NCI-H1105 (cell line): ENCODE results near the gene PTPRG.
"Not testable (repeated sequence)": the region's sequence is repeated elsewhere in the genome, so short reads cannot be mapped to it uniquely, and the experiment has no call there.

ENCODE experiments used
- DNase-seq: peaks from one replicate; lab custom pipeline; 2025; lab: John Stamatoyannopoulos, UW

The PTPRG gene

DNA sequence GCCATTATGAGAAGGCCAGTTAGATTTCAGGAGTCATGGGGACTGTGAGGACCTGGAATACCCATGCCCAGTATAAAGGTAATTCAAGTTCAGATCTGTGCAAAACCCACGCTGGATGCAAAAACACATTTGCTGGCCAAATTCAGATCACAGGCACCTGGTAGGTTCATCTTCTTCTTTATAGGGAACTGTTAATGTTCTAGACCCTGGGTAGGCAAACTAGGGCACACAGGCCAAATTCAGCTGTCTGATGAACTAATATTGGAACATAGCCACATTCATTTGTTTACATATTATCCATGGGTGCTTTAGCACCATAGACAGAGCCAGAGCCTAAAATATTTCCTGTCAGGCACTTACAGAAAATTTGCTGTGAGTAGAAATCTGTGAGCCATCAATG is 241.4 kb downstream of the PTPRG start:
- peak; percentile 9 for DNase-seq

DNA sequence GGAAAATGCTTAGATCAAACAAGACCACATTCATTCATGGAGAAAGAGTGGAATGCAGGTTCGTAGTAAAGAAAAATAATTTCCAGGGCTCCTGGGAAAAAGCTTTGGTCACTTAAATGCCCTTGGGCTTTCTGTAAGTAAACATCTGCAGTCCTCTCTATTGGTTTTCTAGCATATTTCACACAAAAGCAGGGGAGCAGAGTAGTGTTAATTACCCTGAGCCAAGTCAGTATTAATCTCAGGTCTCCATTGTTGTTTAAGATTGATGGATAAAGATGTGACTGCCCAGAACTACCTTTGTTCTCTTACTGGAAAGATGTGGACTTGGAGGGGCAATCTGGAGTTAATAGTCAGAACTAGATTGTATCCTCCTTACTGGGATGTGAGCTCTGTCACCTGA is 242.6 kb downstream of the PTPRG start:
- DNase-seq: no peak

DNA sequence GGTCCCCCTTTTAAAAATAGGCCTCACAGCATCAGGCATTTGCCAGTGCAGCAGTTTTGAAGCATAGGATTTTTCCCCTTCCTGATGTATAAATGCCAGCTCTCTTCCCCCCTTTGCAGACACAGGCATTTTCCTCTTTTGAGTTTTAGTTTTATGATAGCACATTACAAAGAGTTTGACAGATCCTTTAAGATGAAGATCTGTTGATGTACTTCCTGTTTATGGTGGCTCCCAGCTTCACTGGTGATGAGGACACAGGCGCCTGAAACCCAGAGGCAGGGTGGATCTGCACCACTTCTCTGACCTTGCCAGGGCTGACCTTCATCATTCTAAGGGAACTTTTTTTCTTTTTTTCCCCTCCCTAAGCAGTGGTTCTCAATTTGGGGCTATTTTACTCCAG is 243.4 kb downstream of the PTPRG start:
- DNase-seq: no peak

DNA sequence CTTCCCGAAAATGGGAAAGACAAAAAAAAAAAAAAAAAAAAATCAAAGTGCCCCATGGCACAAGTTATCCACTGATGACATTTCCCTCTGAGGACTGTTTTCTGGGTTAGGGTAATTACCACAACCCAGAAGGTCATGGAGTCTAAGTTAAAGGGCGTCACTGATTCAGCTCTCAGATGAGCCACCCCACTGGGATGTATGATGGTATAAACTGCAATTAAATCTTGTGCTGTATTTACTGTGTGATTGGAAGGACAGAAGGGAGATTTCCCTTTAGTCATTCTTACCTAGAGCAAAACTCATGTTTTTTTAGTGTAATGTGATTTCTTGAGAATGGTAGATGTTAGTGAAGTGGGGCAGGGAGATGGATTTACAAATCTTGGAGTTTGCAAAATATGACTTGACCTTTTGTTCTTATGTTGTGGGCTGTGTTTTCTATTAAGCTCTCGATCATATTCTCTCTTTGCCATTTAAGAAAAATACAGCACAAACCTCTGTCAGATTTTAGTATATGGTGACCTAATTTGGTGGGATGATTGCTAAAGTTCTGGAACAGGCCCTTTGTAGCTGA is 244.2 kb downstream of the PTPRG start:
- DNase-seq: no peak

DNA sequence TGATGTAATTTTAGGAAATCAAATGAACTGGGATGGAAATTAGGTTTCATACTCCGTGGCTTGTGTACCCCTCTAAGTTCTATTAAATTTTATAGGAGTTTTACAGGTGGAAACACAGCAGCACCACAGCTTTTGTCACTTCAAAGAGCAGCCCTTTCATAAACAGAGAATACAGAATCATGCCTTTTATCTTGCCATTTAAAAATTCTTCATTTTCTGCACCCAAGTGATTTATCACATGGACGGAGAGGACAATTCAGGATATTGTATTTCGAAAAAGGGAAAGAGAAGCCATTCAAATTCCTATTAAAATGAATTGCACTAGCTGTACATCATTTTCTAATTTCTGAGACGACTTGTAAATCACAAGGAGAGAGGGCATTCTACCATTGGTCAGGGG is 245.4 kb downstream of the PTPRG start:
- no peak for DNase-seq

DNA sequence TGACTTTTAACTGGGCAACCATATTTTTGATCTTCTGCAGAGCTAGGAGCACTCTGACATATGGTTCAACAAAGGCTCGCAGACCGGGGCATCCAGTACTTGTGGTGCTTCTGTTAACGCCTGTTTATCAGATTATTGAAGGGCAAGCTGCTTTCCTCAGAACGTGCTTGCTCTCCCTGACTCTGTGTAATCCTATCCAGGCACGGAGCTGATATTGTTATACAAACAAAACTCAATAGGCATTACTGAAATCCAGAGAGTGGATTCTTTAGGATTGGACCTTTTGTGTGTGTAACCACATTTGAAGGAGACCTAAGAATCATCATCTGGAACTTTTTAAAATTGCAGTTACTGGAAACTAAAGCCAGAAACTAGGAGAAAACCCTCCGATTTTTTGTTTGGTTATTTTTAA is 246.5 kb downstream of the PTPRG start:
- no peak for DNase-seq

DNA sequence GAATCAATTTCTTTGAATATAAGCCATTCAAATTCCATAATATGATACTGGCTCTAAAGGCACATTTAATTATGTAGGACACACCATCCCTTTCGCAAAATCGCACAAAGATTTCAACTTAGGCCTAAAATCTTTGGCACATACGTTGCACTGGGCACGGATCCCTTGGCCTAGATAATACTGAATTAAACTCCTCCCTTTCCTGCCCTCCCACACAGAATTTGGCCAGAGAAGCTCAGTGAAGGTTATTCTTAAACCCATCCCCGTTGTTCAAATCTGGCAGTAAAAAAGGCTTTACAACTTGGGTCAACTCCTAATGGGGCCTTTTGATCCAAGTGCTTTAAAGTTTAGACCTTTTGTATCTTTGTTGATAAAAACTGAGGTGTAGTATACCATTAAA is 247.2 kb downstream of the PTPRG start:
- no peak for DNase-seq

DNA sequence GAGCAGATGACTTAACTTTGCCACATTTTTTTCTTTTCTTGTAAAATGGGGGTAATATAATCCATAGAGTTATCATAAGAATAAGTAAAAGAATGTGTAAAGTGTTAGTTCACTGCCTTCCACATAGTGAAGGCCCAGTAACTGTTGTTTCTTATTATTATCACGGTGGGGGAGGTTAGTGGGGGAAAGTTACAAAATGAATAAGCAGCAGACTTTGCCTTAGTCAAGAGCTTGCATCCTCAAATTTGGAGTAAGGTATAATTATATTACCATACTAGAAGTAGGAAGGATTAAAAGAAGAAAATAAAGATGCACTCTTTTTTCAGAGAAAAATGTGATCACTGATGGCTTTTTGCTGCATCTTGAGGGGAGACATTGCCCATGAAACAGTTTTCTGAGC is 247.6 kb downstream of the PTPRG start:
- no peak for DNase-seq

DNA sequence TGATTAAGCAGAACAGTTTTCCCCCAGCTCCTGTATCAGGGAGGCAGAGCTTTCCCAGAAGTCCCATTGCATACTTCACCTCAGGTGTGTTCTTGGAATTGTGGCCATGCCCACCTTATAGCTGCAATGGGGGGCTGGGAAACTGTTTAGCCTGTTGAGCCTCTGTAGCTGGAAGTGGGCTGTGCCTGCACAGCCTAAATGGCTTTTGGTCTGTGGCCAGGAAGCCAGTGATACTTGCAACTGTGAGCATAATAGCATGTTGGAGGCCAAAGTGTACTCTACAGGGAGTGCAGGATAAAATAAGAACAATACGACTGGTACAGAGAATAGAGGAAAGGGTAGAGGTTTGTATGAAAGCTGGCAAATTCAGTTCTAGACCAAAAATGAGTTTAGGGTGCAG is 248.5 kb downstream of the PTPRG start:
- DNase-seq: peak; percentile 33

DNA sequence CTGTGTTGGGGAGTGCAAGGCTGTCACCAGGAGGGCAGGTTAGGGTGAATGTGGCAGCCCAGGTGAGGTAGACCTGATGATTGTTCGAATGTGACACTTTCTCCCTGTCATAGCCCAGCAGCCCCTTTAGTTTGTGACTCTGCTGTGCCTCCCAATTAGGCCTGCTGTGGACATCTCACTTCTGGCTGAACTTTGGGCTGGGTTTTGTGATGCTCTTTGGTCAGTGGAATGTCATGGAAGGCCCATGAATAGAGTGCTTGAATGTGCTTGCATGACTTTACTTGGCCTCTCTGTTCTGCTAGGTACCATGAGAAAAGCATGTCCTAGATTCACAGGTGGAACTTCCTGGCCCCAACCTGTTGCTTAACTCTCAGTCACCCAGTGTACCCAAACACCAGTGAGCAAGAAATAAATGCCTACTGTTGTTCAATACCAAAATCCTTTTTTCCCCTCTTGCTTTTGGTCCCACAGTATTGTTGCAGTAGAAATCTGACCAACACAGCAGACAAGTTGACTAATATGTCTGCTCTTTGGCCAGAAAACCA is 249.7 kb downstream of the PTPRG start:
- DNase-seq: no peak

DNA sequence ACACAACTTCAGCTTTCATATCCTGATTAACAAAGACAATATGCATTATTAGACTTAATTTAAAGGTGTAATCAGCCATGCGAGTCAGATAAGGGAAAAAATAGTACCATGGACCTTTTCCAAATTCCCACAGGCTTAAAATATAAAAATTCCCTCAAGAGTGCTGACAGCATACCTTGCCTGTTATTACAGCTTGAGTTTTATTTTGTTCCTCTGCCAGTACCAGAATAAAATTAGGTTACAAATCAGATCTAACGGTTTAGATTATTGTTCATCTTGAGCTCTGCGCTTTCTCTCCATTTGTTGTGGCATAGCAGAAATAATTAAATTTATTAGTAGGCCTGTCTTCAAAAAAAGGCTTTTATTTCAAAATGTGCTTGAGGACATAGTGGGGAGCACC is 250.3 kb downstream of the PTPRG start:
- no peak for DNase-seq

DNA sequence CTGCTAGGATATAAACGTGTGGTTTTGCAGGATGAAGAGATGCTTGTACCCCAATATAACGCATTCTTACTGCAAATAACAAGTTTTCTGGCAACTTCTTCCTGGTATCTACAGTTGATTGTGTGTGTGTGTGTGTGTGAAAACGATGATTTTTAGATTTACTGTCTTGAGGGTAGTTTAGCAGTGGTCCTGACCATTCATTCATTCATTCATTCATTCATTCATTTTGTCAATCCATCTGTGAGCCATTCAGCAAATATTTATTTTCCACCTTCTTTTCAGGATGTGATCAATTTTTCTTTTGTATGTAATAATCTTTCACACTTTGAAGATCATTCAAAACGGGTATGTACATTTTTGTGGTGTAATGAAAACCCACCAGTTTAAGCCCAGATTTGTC is 250.7 kb downstream of the PTPRG start:
- DNase-seq: no peak

DNA sequence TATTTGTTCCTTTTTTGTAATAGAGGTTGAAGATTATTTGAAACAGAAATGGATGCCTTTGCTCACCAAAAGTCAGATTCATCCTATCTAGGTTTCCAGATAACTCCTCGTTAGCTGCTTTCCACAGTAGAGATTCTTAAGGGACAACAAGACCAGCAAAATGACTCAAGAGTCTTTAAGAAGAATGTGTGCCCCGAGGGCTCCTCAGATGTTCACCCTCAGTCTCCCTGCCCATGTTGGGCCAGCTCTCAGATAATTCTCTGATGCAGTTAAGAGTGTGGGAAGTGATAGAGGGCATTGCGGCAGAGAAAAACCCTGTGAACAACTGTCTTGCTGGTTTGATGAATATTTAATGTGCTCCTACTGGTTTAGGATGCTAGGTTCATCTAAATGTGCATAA is 251.1 kb downstream of the PTPRG start:
- no peak for DNase-seq

DNA sequence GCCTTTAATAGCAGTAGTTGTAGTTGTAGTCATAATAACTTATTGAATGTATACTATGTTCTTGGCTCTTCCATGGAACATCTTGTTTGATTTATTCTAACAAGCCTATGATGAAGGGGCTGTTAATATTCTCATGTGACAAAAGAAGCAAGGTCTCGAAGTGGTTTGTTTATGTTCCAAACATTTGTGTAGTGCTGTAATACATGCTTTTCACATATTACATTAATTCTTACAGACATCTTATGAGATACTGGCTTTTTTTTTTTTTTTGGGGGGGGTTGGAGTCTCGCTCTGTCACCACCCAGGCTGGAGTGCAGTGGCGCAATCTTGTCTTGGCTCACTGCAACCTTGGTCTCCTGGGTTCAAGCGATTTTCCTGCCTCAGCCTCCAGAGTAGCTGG is 252.3 kb downstream of the PTPRG start:
- no peak for DNase-seq

DNA sequence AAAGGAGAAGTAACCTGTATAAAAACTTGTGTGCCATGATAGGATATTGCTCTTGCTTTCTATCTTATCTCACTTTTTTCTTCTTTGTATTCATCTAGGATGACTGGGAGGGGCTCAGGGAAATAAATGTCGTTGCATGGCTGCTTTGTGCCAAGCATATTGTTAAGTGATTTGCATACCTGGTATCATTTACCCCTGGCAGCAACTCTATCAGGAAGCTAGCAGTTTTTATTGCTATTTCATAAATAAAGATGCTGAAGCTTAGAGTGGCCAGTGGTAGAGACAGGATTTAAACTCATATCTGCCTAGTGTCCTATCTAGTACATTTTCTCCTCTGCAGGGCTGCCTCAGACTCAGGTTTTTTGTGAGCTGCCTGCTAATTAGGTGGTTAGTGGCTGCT is 253.3 kb downstream of the PTPRG start:
- no peak for DNase-seq

DNA sequence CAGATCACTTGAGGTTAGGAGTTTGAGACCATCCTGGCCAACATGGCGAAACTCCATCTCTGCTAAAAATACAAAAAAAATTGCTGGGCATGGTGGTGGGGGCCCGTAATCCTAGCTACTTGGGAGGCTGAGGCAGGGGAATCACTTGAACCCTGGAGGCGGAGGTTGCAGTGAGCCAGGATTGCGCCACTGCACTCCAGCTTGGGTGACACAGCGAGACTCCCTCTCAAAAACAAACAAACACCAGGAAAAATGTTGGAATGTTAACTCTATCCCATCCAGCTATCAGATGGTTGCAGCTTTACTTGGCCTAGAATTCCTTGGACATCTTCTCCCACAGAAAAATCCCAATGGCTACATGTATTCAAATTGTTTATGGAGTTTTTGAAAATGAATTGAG is 254.9 kb downstream of the PTPRG start:
- not testable (repeated sequence) for DNase-seq

DNA sequence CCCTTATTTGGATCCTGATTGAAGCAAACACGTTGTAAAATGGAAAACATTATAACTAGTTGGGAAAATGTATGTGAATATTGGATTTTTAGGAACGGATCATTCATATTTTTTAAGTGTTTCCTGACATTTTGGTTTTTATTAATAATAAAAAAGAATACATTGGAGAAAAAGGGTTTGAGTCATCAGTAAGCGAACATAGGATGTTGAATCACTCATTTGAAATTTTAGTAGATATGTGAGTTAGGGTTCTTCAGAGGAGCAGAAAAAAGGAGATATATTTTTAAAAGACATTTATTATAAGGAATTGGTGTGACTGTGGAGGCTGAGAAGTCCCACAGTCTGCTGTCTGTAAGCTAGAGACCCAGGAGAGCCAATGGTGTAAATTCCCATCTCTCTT is 258.5 kb downstream of the PTPRG start:
- DNase-seq: no peak

DNA sequence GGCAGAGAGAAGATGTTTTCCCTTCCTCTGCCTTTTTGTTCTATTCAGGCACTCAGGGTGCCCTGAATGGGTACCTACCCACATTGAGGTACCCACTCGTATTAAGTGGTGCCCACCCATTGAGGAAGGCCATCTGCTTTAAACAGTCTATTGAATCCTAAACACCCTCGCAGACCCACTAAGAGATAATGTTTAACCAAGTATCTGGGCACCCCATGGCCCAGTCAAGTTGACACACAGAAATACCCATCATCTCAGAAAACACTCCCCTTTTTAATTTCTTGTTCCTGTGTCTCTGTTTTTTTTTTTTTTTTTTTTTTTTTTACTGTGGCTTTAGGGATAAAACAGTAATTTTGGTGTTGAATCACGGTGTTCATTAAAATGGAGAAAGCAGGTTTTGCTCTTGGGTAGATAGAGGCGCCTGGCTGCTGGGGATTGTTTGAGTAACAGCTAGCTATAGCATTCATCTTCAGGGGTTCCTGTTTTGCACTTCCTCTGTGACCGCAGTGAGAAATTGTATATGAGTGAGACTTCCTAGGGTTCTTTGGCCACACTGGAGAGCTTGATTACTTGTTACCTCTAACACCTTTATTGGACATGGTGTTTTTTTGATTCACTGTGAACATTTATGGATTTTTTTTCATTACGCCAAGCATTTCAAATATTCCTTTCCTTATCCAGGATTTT is 259.1 kb downstream of the PTPRG start:
- no peak for DNase-seq

DNA sequence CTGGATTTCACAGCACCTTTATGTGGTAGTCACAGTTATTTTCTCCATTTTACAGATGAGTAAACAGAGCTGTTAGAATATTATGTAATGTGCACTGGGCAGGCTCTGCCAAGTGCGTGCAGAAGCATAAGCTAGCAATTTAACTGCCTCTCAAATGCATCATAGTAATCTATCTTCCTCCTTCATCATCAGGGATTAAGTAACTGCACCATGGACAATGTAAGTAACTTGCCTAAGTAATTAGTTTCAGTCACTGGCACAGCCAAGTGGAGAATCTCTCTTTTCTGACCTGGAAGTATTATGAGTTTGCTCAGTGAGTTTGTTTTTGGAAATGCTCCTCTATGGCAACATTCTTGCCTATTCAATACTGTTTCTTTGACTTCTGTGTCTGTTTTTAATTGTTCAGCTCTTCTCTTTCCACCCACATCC is 260.5 kb downstream of the PTPRG start:
- no peak for DNase-seq

DNA sequence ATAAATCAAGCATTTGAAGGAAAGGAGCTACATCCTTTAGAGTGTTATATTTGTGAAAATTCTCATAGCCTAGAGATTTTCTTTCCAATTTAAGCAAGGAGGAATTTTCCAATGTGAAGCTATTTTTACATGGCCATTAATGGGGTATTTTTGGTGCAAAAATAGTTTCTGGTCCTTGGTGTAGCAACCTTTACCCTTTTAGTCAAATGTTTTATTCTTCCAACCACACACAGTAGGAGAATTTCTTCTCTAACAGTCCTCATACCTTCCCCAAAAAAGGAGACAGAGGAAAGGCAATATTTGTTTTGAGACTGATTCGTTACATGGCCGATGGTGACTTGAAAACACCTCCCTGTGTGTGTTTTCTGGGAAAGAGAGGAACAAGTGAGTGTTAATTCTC is 261.2 kb downstream of the PTPRG start:
- no peak for DNase-seq

DNA sequence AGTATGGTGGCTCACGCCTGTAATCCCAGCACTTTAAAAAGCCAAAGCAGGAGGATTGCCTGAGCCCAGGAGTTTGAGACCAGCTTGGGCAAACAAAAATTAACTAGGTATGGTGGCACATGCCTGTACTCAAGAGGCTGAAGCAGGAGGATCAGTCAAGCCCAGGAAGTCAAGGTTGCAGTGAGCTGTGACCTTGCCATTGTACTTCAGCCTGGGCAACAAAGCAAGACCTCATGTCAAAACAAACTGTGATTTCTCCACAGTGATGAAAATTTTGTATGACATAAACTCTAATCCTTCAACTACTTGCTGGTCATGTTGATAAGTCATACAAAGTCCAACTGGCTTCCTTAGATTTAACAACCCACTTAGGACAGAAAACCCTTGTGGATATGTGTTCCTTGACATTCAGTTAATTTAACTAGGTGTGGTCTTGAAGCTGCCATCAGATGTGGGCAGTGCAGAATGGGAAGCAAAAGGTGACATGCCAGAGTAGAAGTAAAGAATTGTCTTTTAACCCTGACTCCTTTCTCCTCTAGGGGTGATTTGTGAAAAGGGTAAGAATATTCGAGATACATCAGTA is 263.3 kb downstream of the PTPRG start:
- no peak for DNase-seq

DNA sequence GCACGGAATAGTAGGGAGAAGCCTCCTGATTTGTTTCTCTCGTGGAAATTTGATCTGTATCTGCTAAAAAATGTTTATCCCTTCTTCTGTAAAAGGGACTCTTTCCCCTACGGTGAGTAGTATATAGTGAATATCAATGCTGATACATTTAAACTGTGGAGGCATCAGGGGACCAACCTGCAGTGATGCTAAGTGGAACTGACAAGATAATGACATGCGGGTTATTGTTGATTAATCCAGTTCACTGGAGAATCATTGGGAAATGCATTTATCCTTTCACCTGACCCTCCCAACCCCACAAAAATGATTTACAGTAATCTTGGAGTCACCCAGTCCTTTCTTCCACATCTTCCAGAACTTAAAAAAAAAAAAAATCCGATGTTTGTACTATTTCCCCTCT is 264.8 kb downstream of the PTPRG start:
- no peak for DNase-seq

DNA sequence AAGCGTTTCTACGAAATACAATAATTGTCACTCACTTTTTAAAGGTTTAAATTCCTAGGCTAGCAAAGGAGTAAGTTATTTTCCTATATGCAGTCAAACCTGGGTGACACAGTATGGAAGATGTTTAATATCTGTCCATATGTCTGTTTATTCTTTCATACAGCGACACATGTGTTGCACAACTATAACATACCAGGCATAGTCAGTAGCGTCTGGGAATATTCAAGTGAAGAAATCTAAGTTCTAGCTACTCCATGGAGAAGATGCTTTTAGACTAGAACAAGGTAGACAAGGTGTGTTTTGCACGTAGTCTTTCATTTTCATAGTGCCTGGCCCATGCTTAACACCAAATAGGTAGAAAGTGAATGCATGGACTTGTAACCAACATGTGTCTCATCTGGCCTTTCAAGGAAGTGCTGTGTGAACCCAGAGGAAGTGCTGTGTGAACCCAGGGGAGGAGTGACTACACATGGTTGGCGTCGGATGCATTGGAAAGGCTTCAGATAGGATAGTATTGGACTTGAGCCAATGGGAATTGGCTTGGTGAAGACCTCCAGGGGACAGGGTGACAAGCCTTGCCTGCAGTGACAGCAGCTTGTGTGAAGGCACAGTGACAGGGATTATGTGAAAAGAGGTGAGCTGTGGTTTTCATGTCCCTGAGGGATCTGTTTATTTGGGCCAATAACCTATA is 267.0 kb downstream of the PTPRG start:
- no peak for DNase-seq
